Measurements from ENCODE around the gene BABAM2. TPM values are rescaled to one million over a fixed set of nuclear protein-coding genes. Genes with fewer than 3 reads are reported as not detected.

Gene BABAM2
- total and polyA plus RNA-seq, 9 of the 15 experiments (the other 6 are each of a cell fraction or from before 2014, with no cell fraction given), result 10.9 to 37.4 (median 25.6) TPM

- TF ChIP-seq ETV6 (IDR thresholded peaks at IDR 0.05; ENCODE audit: borderline replicate concordance in 1 of 2, low read depth in 2 of 2, low read length in 1 of 2), result no peak
- TF ChIP-seq ETV6 (CRISPR knock-in tag; IDR thresholded peaks at IDR 0.05; ENCODE audit: borderline replicate concordance), result no peak
- TF ChIP-seq ZNF217 (CRISPR knock-in tag; IDR thresholded peaks at IDR 0.05), result no peak
Measured at GRCh38 chr2:28055325-28055970, 164.9 kb downstream of the BABAM2 start (continued).

- ATAC-seq (no peak), DNase-seq (ENCODE audit: extremely low read depth in 1 of 4, low spot score in 3 of 4) (no peak), FAIRE-seq (no peak)
- TF ChIP-seq FOXP1 (CRISPR knock-in tag; IDR thresholded peaks at IDR 0.05) (no peak), TCF3 (CRISPR knock-in tag; IDR thresholded peaks at IDR 0.05) (no peak), U2AF2 (optimal IDR thresholded peaks at IDR 0.05; ENCODE audit: low read depth, low read length) (no peak), ILK (tag; IDR thresholded peaks at IDR 0.05; ENCODE audit: borderline replicate concordance, low read depth) (no peak), NRF1 (conservative IDR thresholded peaks at IDR 0.05 in 1 of 2, IDR thresholded peaks at IDR 0.05 in 1 of 2) (no peak), SP2 (IDR thresholded peaks at IDR 0.05; ENCODE audit: extremely low read depth, low read depth, low read length, poor library complexity, severe bottlenecking) (no peak)
- in situ Hi-C loops (cut with MboI), result no loop called here
- 41% methylated on average over 5 of the region's 5 CpGs for WGBS (ENCODE audit: insufficient coverage, low coverage, missing lambda C conversion rate)
- intact Hi-C loops (cut with micrococcal nuclease), result no loop called here
- ChIA-PET POLR2A (no interaction called here), CTCF (ENCODE audit: low intra/inter-chr PET ratio) (interaction anchor here (0.5 kb wide), 1 partner anchor 151 kb away, joined by 3 read pairs; no protein-coding TSS in a partner anchor)
- no peaks in the 10 kb centered on the region for H3K9me1 ChIP-seq (ENCODE audit: control insufficient read depth, insufficient read depth, low read length)
- no TSS peak for BruUV-seq (replicated peaks)
- H4K20me1 ChIP-seq (replicated peaks; ENCODE audit: control insufficient read depth, insufficient read depth, low read length), result no peaks in the 10 kb centered on the region
- no peak overlapping the region for H3K4me3 ChIP-seq
- no peaks in the 10 kb centered on the region for H3K9me3 ChIP-seq (replicated peaks; ENCODE audit: control insufficient read depth, insufficient read depth, low read depth, low read length)
- no peaks in the 10 kb centered on the region for H3K79me2 ChIP-seq (ENCODE audit: control insufficient read depth, insufficient read depth, low read length)
- H3K4me1 ChIP-seq (replicated peaks in 1 of 2; ENCODE audit: control insufficient read depth in 2 of 2, insufficient read depth in 2 of 2, low read length in 2 of 2), result no peaks in the 10 kb centered on the region
- no peak overlapping the region for H3K9ac ChIP-seq (ENCODE audit: insufficient read depth in 1 of 2, low read depth in 2 of 2, low read length in 2 of 2)
- no peak overlapping the region for H3K4me2 ChIP-seq (ENCODE audit: insufficient read depth, low read length)
- H3K36me3 ChIP-seq (ENCODE audit: control insufficient read depth, insufficient read depth, low read length), result no peaks in the 10 kb centered on the region
- H3K27me3 ChIP-seq (ENCODE audit: control insufficient read depth in 2 of 2, insufficient read depth in 2 of 2, low read length in 2 of 2), result no peaks in the 10 kb centered on the region
- H3K27ac ChIP-seq (ENCODE audit: extremely low read depth, low read depth, low read length), result no peak overlapping the region
- no peak overlapping the region for H2AFZ ChIP-seq (ENCODE audit: low read depth, low read length)
Measured at GRCh38 chr2:28058791-28059190, 168.3 kb downstream of the BABAM2 start.
